Measurements from ENCODE around the gene AKT3.

DNA sequence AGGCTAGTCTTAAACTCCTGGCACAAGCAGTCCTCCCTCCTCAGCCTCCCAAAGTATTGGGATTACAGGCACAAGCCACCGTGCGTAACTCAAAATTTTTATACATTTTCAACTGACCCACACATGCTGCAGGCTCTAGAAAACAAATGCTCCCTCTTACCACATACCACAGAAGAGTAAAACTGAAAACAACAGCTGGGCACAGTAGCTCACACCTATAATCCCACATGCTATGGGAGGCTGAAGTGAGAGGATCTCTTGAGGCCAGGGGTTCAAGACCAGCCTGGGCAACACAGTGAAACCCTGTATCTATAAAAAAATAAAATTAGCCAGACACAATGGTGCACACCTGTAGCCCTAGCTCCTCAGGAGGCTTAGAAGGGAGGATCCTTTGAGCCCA, 56.7 kb downstream of the AKT3 start:
- TF ChIP-seq CTCF (IDR thresholded peaks at IDR 0.05) = no peak
- no peak for TF ChIP-seq POLR2A (IDR thresholded peaks at IDR 0.05)
- no peak for TF ChIP-seq EP300 (IDR thresholded peaks at IDR 0.05)
- TF ChIP-seq POLR2AphosphoS5 (IDR thresholded peaks at IDR 0.05) = no peak

Data from sigmoid colon (tissue), 4 donors.